A549 (cell line): ENCODE results near the gene CHKA.

ENCODE experiments used
- CHD2 ChIP-seq: fragments of 150-350 bp; IDR thresholded peaks from 2 replicates; pipeline ENCODE4 v1.6.1; 2014; ENCODE audit warnings: low read length; ENCODE audit not compliant: partially characterized antibody
- CTCF ChIP-seq: fragments of >200 bp; sonication (Bioruptor Twin); formaldehyde crosslinking; IDR thresholded peaks from 3 replicates; pipeline ENCODE4 v1.5.1; 2016
- EP300 ChIP-seq, 2 experiments: fragments of >200 bp; sonication (Bioruptor Twin); formaldehyde crosslinking; IDR thresholded peaks; 2 replicates in 1 of 2; 3 replicates in 1 of 2; pipeline ENCODE4 v1.6.1; 2016 to 2017
- ESRRA ChIP-seq: fragments of 150-350 bp; IDR thresholded peaks from 2 replicates; pipeline ENCODE4 v1.6.1; 2014; ENCODE audit warnings: mild to moderate bottlenecking, low read length, borderline replicate concordance
- HOXB5 ChIP-seq: fragments of 250-450 bp; sonication (Bioruptor Pico); IDR thresholded peaks from 2 replicates; pipeline ENCODE4 v1.5.0; 2020; ENCODE audit warnings: mild to moderate bottlenecking, moderate library complexity
- JUN ChIP-seq, 2 experiments: fragments of >200 bp; sonication (Bioruptor Twin); formaldehyde crosslinking; IDR thresholded peaks; 2 replicates in 1 of 2; 3 replicates in 1 of 2; pipeline ENCODE4 v1.6.1; 2016 to 2017
- MAX ChIP-seq: IDR thresholded peaks from 2 replicates; pipeline ENCODE4 v1.6.1; 2012
- MYC ChIP-seq: IDR thresholded peaks from 2 replicates; pipeline ENCODE4 v1.6.1; 2012; ENCODE audit warnings: mild to moderate bottlenecking, inconsistent platforms, low read length, improper control_type of control experiment, borderline replicate concordance
- NR3C1 ChIP-seq: fragments of >200 bp; sonication (Bioruptor Twin); formaldehyde crosslinking; IDR thresholded peaks from 3 replicates; pipeline ENCODE4 v1.6.1; 2017
- POLR2A ChIP-seq: IDR thresholded peaks from 2 replicates; pipeline ENCODE4 v1.6.1; 2012; ENCODE audit warnings: mild to moderate bottlenecking, low read length
- POLR2AphosphoS2 ChIP-seq: conservative IDR thresholded peaks from 2 replicates; pipeline ENCODE4 v1.6.1; 2012; ENCODE audit warnings: low read length, improper control_type of control experiment, inconsistent platforms
- RAD21 ChIP-seq, 2 experiments: fragments of >200 bp in 1 of 2; sonication (Bioruptor Twin) in 1 of 2; formaldehyde crosslinking in 1 of 2; IDR thresholded peaks in 1 of 2; conservative IDR thresholded peaks in 1 of 2; 2 replicates in 1 of 2; 3 replicates in 1 of 2; pipeline ENCODE4 v1.6.1; 2012 to 2018; ENCODE audit warnings: inconsistent platforms in 1 of 2
- USF2 ChIP-seq: fragments of 450-650 bp; IDR thresholded peaks from 2 replicates; pipeline ENCODE4 v1.6.1; 2014; ENCODE audit warnings: antibody characterized with exemption
- TF ChIP-seq, protein P1 (sequence below): fragments of 200-600 bp; sonication (generic); IDR thresholded peaks from 2 replicates; pipeline ENCODE4 v1.6.1; 2016; ENCODE audit warnings: antibody characterized with exemption, mild to moderate bottlenecking, moderate library complexity

GRCh38 chr11:68053117-68053516 lies 68.1 kb downstream of the CHKA start:
- TF ChIP-seq CHD2: no peak
- TF ChIP-seq RAD21 (conservative IDR thresholded peaks at IDR 0.05 in 1 of 2, IDR thresholded peaks at IDR 0.05 in 1 of 2): no peak
- TF ChIP-seq JUN (IDR thresholded peaks at IDR 0.05): 0 out of 5 replicates have a peak, but pooled peaks of 1 of the 2 experiments have one; percentile 13
- no peak for TF ChIP-seq CTCF
- TF ChIP-seq, protein P1, sequence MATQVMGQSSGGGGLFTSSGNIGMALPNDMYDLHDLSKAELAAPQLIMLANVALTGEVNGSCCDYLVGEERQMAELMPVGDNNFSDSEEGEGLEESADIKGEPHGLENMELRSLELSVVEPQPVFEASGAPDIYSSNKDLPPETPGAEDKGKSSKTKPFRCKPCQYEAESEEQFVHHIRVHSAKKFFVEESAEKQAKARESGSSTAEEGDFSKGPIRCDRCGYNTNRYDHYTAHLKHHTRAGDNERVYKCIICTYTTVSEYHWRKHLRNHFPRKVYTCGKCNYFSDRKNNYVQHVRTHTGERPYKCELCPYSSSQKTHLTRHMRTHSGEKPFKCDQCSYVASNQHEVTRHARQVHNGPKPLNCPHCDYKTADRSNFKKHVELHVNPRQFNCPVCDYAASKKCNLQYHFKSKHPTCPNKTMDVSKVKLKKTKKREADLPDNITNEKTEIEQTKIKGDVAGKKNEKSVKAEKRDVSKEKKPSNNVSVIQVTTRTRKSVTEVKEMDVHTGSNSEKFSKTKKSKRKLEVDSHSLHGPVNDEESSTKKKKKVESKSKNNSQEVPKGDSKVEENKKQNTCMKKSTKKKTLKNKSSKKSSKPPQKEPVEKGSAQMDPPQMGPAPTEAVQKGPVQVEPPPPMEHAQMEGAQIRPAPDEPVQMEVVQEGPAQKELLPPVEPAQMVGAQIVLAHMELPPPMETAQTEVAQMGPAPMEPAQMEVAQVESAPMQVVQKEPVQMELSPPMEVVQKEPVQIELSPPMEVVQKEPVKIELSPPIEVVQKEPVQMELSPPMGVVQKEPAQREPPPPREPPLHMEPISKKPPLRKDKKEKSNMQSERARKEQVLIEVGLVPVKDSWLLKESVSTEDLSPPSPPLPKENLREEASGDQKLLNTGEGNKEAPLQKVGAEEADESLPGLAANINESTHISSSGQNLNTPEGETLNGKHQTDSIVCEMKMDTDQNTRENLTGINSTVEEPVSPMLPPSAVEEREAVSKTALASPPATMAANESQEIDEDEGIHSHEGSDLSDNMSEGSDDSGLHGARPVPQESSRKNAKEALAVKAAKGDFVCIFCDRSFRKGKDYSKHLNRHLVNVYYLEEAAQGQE: no peak
- no peak for TF ChIP-seq POLR2A
- no peak for TF ChIP-seq NR3C1
- TF ChIP-seq USF2: no peak
- TF ChIP-seq MAX: no peak
- no peak for TF ChIP-seq EP300 (IDR thresholded peaks at IDR 0.05)
- no peak for TF ChIP-seq MYC
- TF ChIP-seq POLR2AphosphoS2: peak; percentile 63; the same call in 1 of the 2 replicates
- TF ChIP-seq ESRRA: no peak
- TF ChIP-seq HOXB5 (CRISPR knock-in tag): no peak
